ENCODE measurements around the gene SERGEF. TPM values are rescaled to one million over a fixed set of nuclear protein-coding genes. Genes with fewer than 3 reads are reported as not detected.

SERGEF gene
- total RNA-seq, 2 donors from 2014 or later: 26.7 to 42.1 TPM

DNA sequence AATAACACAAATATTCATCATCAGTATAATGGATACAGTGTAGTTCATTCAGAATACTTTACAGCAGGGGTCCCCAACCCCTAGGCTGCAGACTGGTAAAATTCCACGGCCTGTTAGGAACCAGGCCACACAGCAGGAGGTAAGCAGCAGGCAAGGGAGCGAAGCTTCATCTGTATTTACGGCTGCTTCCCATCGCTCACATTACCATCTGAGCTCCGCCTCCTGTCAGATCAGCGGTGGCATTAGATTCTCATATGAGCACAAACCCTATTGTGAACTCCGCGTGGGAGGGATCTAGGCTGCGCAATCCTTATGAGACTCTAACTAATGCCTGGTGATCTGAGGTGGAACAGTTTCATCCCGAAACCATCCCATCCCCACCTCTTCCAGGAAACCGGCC, 125.1 kb downstream of the SERGEF start:
- Mint-ChIP-seq H3K36me3 (ENCODE audit: low read depth) (peaks cover 5% of the 10 kb centered on the region), H3K9me3 (no peaks in the 10 kb centered on the region), H3K4me1 (no peaks in the 10 kb centered on the region), H3K4me3 (no peak overlapping the region), H3K27ac (no peak overlapping the region), H3K27me3 (ENCODE audit: insufficient read depth) (no peaks in the 10 kb centered on the region)
- no peak overlapping the region for H3K4me3 ChIP-seq (ENCODE audit: low read length)
- 46 to 61% methylated on average over 8 to 10 of the region's 11 CpGs for WGBS, 2 experiments (ENCODE audit: insufficient coverage in 1 of 2, insufficient read length in 1 of 2)
- no peak overlapping the region for H3K27ac ChIP-seq (ENCODE audit: low read depth, low read length)
- no peaks in the 10 kb centered on the region for H3K4me1 ChIP-seq (ENCODE audit: control insufficient read depth, insufficient read depth, low read length)
- no peaks in the 10 kb centered on the region for H3K27me3 ChIP-seq (ENCODE audit: control insufficient read depth, insufficient read depth, low read length, poor library complexity, severe bottlenecking)
- H3K36me3 ChIP-seq (ENCODE audit: control insufficient read depth, insufficient read depth, low read length): no peaks in the 10 kb centered on the region
- TF ChIP-seq, protein P1, sequence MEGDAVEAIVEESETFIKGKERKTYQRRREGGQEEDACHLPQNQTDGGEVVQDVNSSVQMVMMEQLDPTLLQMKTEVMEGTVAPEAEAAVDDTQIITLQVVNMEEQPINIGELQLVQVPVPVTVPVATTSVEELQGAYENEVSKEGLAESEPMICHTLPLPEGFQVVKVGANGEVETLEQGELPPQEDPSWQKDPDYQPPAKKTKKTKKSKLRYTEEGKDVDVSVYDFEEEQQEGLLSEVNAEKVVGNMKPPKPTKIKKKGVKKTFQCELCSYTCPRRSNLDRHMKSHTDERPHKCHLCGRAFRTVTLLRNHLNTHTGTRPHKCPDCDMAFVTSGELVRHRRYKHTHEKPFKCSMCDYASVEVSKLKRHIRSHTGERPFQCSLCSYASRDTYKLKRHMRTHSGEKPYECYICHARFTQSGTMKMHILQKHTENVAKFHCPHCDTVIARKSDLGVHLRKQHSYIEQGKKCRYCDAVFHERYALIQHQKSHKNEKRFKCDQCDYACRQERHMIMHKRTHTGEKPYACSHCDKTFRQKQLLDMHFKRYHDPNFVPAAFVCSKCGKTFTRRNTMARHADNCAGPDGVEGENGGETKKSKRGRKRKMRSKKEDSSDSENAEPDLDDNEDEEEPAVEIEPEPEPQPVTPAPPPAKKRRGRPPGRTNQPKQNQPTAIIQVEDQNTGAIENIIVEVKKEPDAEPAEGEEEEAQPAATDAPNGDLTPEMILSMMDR (conservative IDR thresholded peaks at IDR 0.05): no peak
- peak; percentile 80 for DNase-seq
- no peaks in the 10 kb centered on the region for H3K9me3 ChIP-seq (ENCODE audit: control insufficient read depth, low read length)
- no peak overlapping the region for H3K9ac ChIP-seq (ENCODE audit: extremely low read depth, low read length, poor library complexity, severe bottlenecking)

DNA sequence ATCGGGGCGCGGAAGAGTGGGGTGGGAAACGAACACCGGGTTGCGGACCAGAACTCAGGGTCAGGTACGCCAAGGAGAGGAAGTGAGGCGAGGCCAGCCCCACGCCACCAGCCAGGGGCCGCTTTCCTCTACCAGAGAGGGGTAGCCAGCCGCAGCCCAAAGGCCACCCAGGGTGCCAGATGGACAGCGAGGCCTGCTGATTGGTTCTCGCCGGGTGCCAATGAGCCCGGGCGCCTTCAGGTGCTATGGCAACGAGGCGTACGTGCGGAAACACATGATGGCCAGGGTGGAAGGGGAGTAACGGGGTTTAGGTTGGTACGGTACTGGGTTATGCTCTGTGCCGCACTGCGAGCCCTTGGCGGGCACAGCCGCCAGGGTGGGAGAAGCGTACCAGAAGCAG, 128.9 kb downstream of the SERGEF start:
- no peaks in the 10 kb centered on the region for H3K36me3 Mint-ChIP-seq (ENCODE audit: low read depth)
- no peaks in the 10 kb centered on the region for H3K9me3 ChIP-seq (ENCODE audit: control insufficient read depth, low read length)
- H3K27ac ChIP-seq (ENCODE audit: low read depth, low read length): no peak overlapping the region
- H3K36me3 ChIP-seq (ENCODE audit: control insufficient read depth, insufficient read depth, low read length): no peaks in the 10 kb centered on the region
- TF ChIP-seq, protein P1 (conservative IDR thresholded peaks at IDR 0.05): no peak
- DNase-seq: no peak
- no peaks in the 10 kb centered on the region for H3K9me3 Mint-ChIP-seq
- no peaks in the 10 kb centered on the region for H3K27me3 ChIP-seq (ENCODE audit: control insufficient read depth, insufficient read depth, low read length, poor library complexity, severe bottlenecking)
- H3K27ac Mint-ChIP-seq: no peak overlapping the region
- peaks cover 4% of the 10 kb centered on the region for H3K4me1 Mint-ChIP-seq
- peaks cover 2% of the 10 kb centered on the region for H3K4me1 ChIP-seq (ENCODE audit: control insufficient read depth, insufficient read depth, low read length)
- WGBS, 2 experiments (ENCODE audit: insufficient coverage in 1 of 2, insufficient read length in 1 of 2): 93 to 99% methylated on average over 17 to 27 of the region's 27 CpGs
- H3K9ac ChIP-seq (ENCODE audit: extremely low read depth, low read length, poor library complexity, severe bottlenecking): no peak overlapping the region
- H3K4me3 Mint-ChIP-seq: no peak overlapping the region
- no peaks in the 10 kb centered on the region for H3K27me3 Mint-ChIP-seq (ENCODE audit: insufficient read depth)
- no peak overlapping the region for H3K4me3 ChIP-seq (ENCODE audit: low read length)

DNA sequence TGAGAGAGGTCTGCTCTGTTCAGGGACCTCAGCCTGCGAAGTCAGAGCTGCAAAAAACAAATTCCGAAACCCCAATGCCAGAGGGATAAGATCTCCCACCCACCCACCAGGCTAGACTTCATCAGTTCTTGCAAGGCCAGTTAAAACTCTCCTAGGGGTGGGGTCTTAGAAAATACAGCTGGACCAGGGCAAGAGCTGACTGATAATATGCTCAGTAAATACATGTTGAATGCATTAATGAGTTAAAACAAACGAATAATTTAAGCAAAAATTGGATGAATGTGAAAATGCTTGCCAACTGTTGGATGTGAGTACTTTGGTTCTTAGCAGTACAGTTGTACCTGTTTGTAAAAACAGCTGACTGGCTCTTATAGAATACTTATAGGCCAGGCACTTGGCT, 129.8 kb downstream of the SERGEF start:
- Mint-ChIP-seq H3K4me3 (no peak overlapping the region), H3K27ac (no peak overlapping the region), H3K4me1 (peaks cover 6% of the 10 kb centered on the region), H3K36me3 (ENCODE audit: low read depth) (no peaks in the 10 kb centered on the region), H3K9me3 (no peaks in the 10 kb centered on the region), H3K27me3 (ENCODE audit: insufficient read depth) (no peaks in the 10 kb centered on the region)
- Histone ChIP-seq H3K36me3 (ENCODE audit: control insufficient read depth, insufficient read depth, low read length) (no peaks in the 10 kb centered on the region), H3K4me3 (ENCODE audit: low read length) (no peak overlapping the region), H3K27me3 (ENCODE audit: control insufficient read depth, insufficient read depth, low read length, poor library complexity, severe bottlenecking) (no peaks in the 10 kb centered on the region), H3K9ac (ENCODE audit: extremely low read depth, low read length, poor library complexity, severe bottlenecking) (no peak overlapping the region), H3K4me1 (ENCODE audit: control insufficient read depth, insufficient read depth, low read length) (peaks cover 2% of the 10 kb centered on the region), H3K27ac (ENCODE audit: low read depth, low read length) (no peak overlapping the region), H3K9me3 (ENCODE audit: control insufficient read depth, low read length) (no peaks in the 10 kb centered on the region)
- DNase-seq: no peak
- TF ChIP-seq, protein P1 (conservative IDR thresholded peaks at IDR 0.05): no peak
- 82 to 96% methylated on average over 2 to 3 of the region's 3 CpGs for WGBS, 2 experiments (ENCODE audit: insufficient coverage in 1 of 2, insufficient read length in 1 of 2)
